GM10847 (cell line): Measurements from ENCODE around the gene CHIT1.

Experiments
- POLR2A ChIP-seq: IDR thresholded peaks from 2 replicates; pipeline ENCODE4 v1.6.1; 2011; ENCODE audit not compliant: insufficient read length; ENCODE audit errors: extremely low read depth

CHIT1 gene

GRCh38 chr1:203166192-203166940 is 63.1 kb downstream of the CHIT1 start:
- TF ChIP-seq POLR2A, result no peak
